H1 (cell line): ENCODE results near the gene ACER1. TPM values are rescaled to one million over a fixed set of nuclear protein-coding genes. Genes with fewer than 3 reads are reported as not detected.

Experiments used
- CTCF ChIA-PET: fragments of 300-600 bp; sonication (Branson Sonifier 250); formaldehyde crosslinking; loops from one replicate; lab custom pipeline; 2021; ENCODE audit not compliant: partially characterized antibody; lab: Charles Lee
- POLR2A ChIA-PET: fragments of 300-600 bp; sonication (Branson Sonifier 250); formaldehyde crosslinking; loops from one replicate; lab custom pipeline; 2021; ENCODE audit warnings: inconsistent platforms; ENCODE audit not compliant: partially characterized antibody; lab: Charles Lee
- DNase-seq, 2 experiments: peaks; one replicate each; pipeline versions ENCODE4 v3.0.0 to v3.0.0-alpha.2; 2010 to 2022; ENCODE audit warnings: low spot score in 2 of 2, low read depth in 1 of 2, mixed read lengths in 1 of 2
- FAIRE-seq: peaks from 2 replicates; lab custom pipeline; 2011; peaks lifted over from hg19 to GRCh38; lab: Jason Lieb, UNC
- H2AFZ ChIP-seq: 2 replicates; pipeline ENCODE4 v1.8.1; 2012; ENCODE audit warnings: low read length, inconsistent platforms
- H2AK5ac ChIP-seq: 2 replicates; pipeline ENCODE4 v1.6.1; 2013; ENCODE audit warnings: low read depth, low read length
- H2BK120ac ChIP-seq: replicated peaks from 2 replicates; pipeline ENCODE3; 2013; ENCODE audit warnings: low read depth, low read length, inconsistent platforms
- H2BK12ac ChIP-seq: 2 replicates; pipeline ENCODE4 v1.6.1; 2013; ENCODE audit warnings: low read depth, low read length
- H2BK15ac ChIP-seq: 2 replicates; pipeline ENCODE4 v1.6.1; 2013; ENCODE audit warnings: low read length
- H2BK20ac ChIP-seq: 2 replicates; pipeline ENCODE4 v1.6.1; 2013; ENCODE audit warnings: low read length
- H2BK5ac ChIP-seq: 2 replicates; pipeline ENCODE4 v1.6.1; 2013; ENCODE audit warnings: low read depth, low read length
- H3K14ac ChIP-seq: 2 replicates; pipeline ENCODE4 v1.6.1; 2013; ENCODE audit warnings: inconsistent platforms; ENCODE audit not compliant: insufficient read length
- H3K18ac ChIP-seq: 2 replicates; pipeline ENCODE4 v1.6.1; 2013; ENCODE audit warnings: low read length; ENCODE audit errors: extremely low read depth
- H3K23ac ChIP-seq: 2 replicates; pipeline ENCODE4 v1.6.1; 2013; ENCODE audit warnings: inconsistent platforms; ENCODE audit not compliant: insufficient read length
- H3K23me2 ChIP-seq: 2 replicates; pipeline ENCODE4 v1.6.1; 2013; ENCODE audit warnings: low read depth, low read length
- H3K27ac ChIP-seq: 2 replicates; pipeline ENCODE4 v1.6.1; 2011; ENCODE audit warnings: low read depth, low read length, inconsistent platforms
- H3K27me3 ChIP-seq, 4 experiments: replicated peaks in 1 of 4; 1 replicate in 1 of 4; 2 replicates in 3 of 4; pipeline versions ENCODE4 v1.6.1 to v1.8.1; 2011 to 2013; ENCODE audit warnings: low read length in 3 of 4, mild to moderate bottlenecking in 3 of 4, inconsistent platforms in 2 of 4, mixed read lengths in 2 of 4, moderate library complexity in 1 of 4; ENCODE audit not compliant: control insufficient read depth in 3 of 4, insufficient read depth in 3 of 4; ENCODE audit errors: extremely low read depth in 1 of 4
- H3K36me3 ChIP-seq, 4 experiments: 2 replicates each; pipeline versions ENCODE4 v1.6.1 to v1.8.1; 2011 to 2013; ENCODE audit warnings: mild to moderate bottlenecking in 4 of 4, low read length in 3 of 4, moderate library complexity in 2 of 4, control low read depth in 1 of 4, inconsistent platforms in 1 of 4; ENCODE audit not compliant: insufficient read depth in 4 of 4, control insufficient read depth in 2 of 4
- H3K4ac ChIP-seq: replicated peaks from 2 replicates; pipeline ENCODE3; 2013; ENCODE audit warnings: low read length, low read depth, mixed read lengths, inconsistent platforms; ENCODE audit not compliant: insufficient read length
- H3K4me1 ChIP-seq, 4 experiments: replicated peaks in 1 of 4; 1 replicate in 1 of 4; 2 replicates in 3 of 4; pipeline versions ENCODE4 v1.6.1 to v1.8.1; 2011 to 2013; ENCODE audit warnings: low read length in 3 of 4, inconsistent platforms in 2 of 4, mixed read lengths in 1 of 4; ENCODE audit not compliant: insufficient read depth in 4 of 4, control insufficient read depth in 3 of 4
- H3K4me2 ChIP-seq, 2 experiments: 2 replicates each; pipeline versions ENCODE4 v1.6.1 to v1.8.1; 2011 to 2013; ENCODE audit warnings: low read depth in 2 of 2, low read length in 2 of 2, control low read depth in 1 of 2, inconsistent platforms in 1 of 2, mild to moderate bottlenecking in 1 of 2; ENCODE audit not compliant: insufficient read depth in 1 of 2
- H3K4me3 ChIP-seq, 4 experiments: fragments of 200-600, 300-600 bp in 1 of 4; sonication (generic), shearing (Covaris generic), sonication (Bioruptor Twin) in 1 of 4; 2 replicates each; pipeline versions ENCODE4 v1.5.1 to v1.8.1; 2011 to 2016; ENCODE audit warnings: low read length in 4 of 4, low read depth in 3 of 4, control low read depth in 2 of 4, inconsistent platforms in 2 of 4, mild to moderate bottlenecking in 2 of 4, mixed read lengths in 1 of 4, moderate library complexity in 1 of 4; ENCODE audit not compliant: insufficient read depth in 2 of 4; ENCODE audit errors: extremely low read depth in 1 of 4
- H3K56ac ChIP-seq: replicated peaks from 2 replicates; pipeline ENCODE3; 2013; ENCODE audit warnings: low read depth, mild to moderate bottlenecking, mixed read lengths, low read length, inconsistent platforms; ENCODE audit not compliant: insufficient read length
- H3K79me1 ChIP-seq: 2 replicates; pipeline ENCODE4 v1.6.1; 2013; ENCODE audit warnings: low read depth, low read length, control low read depth
- H3K79me2 ChIP-seq, 2 experiments: 2 replicates each; pipeline versions ENCODE4 v1.6.1 to v1.8.1; 2012 to 2013; ENCODE audit warnings: low read length in 2 of 2, mild to moderate bottlenecking in 2 of 2, inconsistent platforms in 1 of 2; ENCODE audit not compliant: insufficient read depth in 2 of 2, control insufficient read depth in 1 of 2
- H3K9ac ChIP-seq, 4 experiments: replicated peaks in 1 of 4; 1 replicate in 1 of 4; 2 replicates in 3 of 4; pipeline versions ENCODE4 v1.6.1 to v1.8.1; 2011 to 2013; ENCODE audit warnings: low read depth in 3 of 4, low read length in 3 of 4, control low read depth in 2 of 4, mild to moderate bottlenecking in 2 of 4, moderate library complexity in 2 of 4, inconsistent platforms in 1 of 4; ENCODE audit errors: extremely low read depth in 1 of 4
- H3K9me3 ChIP-seq, 2 experiments: 2 replicates each; pipeline versions ENCODE4 v1.6.1 to v1.8.1; 2012 to 2013; ENCODE audit warnings: mild to moderate bottlenecking in 2 of 2, moderate library complexity in 2 of 2, control low read depth in 1 of 2, inconsistent platforms in 1 of 2, low read depth in 1 of 2, low read length in 1 of 2, mixed read lengths in 1 of 2; ENCODE audit not compliant: insufficient read depth in 2 of 2
- H4K20me1 ChIP-seq, 2 experiments: replicated peaks in 1 of 2; 2 replicates each; pipeline versions ENCODE3 to v1.8.1; 2011 to 2013; ENCODE audit warnings: inconsistent platforms in 2 of 2, low read length in 2 of 2, mild to moderate bottlenecking in 1 of 2; ENCODE audit not compliant: insufficient read depth in 2 of 2, control insufficient read depth in 1 of 2
- H4K5ac ChIP-seq: 2 replicates; pipeline ENCODE4 v1.6.1; 2013; ENCODE audit warnings: low read length, low read depth, mixed read lengths, inconsistent platforms; ENCODE audit not compliant: insufficient read length
- H4K8ac ChIP-seq: 2 replicates; pipeline ENCODE4 v1.8.0; 2013; ENCODE audit warnings: mild to moderate bottlenecking, moderate library complexity, low read length, inconsistent platforms; ENCODE audit not compliant: insufficient read depth; ENCODE audit errors: extremely low read depth
- H4K91ac ChIP-seq: replicated peaks from 2 replicates; pipeline ENCODE3; 2013; ENCODE audit warnings: low read length, mixed read lengths, inconsistent platforms; ENCODE audit not compliant: insufficient read length
- CBX5 ChIP-seq: fragments of 300-800, 300-1000 bp; sonication (generic); IDR thresholded peaks from 2 replicates; pipeline ENCODE4 v1.7.1; 2016; ENCODE audit warnings: antibody characterized with exemption, low read length, low read depth
- CHD2 ChIP-seq: IDR thresholded peaks from 2 replicates; pipeline ENCODE4 v1.6.1; 2012; ENCODE audit warnings: low read length, improper control_type of control experiment
- POLR2A ChIP-seq, 2 experiments: IDR thresholded peaks; 1 replicate in 1 of 2; 2 replicates in 1 of 2; pipeline ENCODE4 v1.6.1; 2011; ENCODE audit warnings: low read depth in 2 of 2, low read length in 2 of 2, mild to moderate bottlenecking in 2 of 2; ENCODE audit errors: control extremely low read depth in 1 of 2
- TAF1 ChIP-seq: IDR thresholded peaks from 2 replicates; pipeline ENCODE4 v1.6.1; 2011; ENCODE audit warnings: mild to moderate bottlenecking, low read depth, low read length
- WGBS, 2 experiments: shearing (Covaris generic) in 1 of 2; methylation state at CpG; one replicate each; pipeline versions ENCODE4 v1.1.6 to v1.1.7; 2013 to 2015; ENCODE audit warnings: low lambda C conversion rate in 2 of 2, mixed read lengths in 2 of 2, inconsistent platforms in 1 of 2, low coverage in 1 of 2, missing lambda C conversion rate in 1 of 2; ENCODE audit not compliant: insufficient replicate concordance in 2 of 2, insufficient coverage in 1 of 2, insufficient read length in 1 of 2; ENCODE audit errors: extremely low coverage in 1 of 2, missing lambda C conversion rate in 1 of 2; 5-methylcytosine and 5-hydroxymethylcytosine counted together
- polyA plus RNA-seq, 7 experiments: library from polyadenylated mRNA; depleted of rRNA in 3 of 7; stranded (reverse) in 5 of 7; unstranded in 2 of 7; fragments of >200 nt in 5 of 7; fragments of 200-250 nt in 2 of 7; gene quantifications; 1 replicate in 5 of 7; 2 replicates in 1 of 7; 4 replicates in 1 of 7; pipeline versions ENCODE4 v1.2.1 to v1.2.3, GENCODE V29; 2011 to 2013; ENCODE audit warnings: missing spikeins in 2 of 7, mixed read lengths in 2 of 7
- total RNA-seq: library from RNA; stranded (reverse); fragmentation: NEBNext Ultra II Directional; extraction: Animal tissue kit (Norgen Biotek cat#: 25700); gene quantifications from 2 replicates; pipeline ENCODE4 v1.2.1, GENCODE V29; 2021
- TF ChIP-seq, protein P1 (sequence below): IDR thresholded peaks from 2 replicates; pipeline ENCODE4 v1.6.1; 2012; ENCODE audit warnings: low read length, inconsistent platforms
- TF ChIP-seq, protein P2 (sequence below): IDR thresholded peaks from 2 replicates; pipeline ENCODE4 v1.6.1; 2012; ENCODE audit warnings: inconsistent platforms
- TF ChIP-seq, protein P3 (sequence below): IDR thresholded peaks from 2 replicates; pipeline ENCODE4 v1.6.1; 2012; ENCODE audit warnings: inconsistent platforms

Gene ACER1
- total and polyA plus RNA-seq, 2 of the 8 experiments (the other 6 are each of a cell fraction or from before 2014, with no cell fraction given) = 0.05 TPM; not detected in 1

DNA sequence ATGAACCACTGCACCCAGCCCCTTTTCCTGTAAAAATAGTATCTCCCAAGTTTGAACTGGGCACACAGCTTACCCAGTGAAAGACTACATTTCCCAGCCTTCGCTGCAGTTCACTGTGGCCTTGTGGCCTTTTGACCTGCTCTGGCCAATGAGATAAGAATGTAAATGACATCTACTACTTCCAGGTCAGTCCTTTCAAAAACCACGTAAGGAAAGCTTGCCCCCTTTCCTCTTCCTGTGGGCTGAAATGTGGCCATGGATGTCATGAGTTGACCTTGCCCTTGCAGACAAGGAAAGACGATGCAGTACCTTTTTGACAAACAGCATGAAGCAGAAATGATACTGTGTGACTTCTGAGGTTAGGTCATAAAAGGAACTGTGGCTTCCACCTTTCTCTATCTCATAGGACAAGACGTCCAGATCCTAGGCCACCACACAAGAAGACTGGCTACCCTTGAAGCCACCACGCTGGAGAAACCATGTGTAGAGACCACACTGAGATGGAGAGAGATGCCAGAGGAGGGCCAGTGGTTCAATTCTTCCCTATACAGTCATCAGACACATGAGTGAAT, 19.9 kb downstream of the ACER1 start:
- POLR2A ChIA-PET = interaction anchor here (0.6 kb wide), 1 partner anchor 10 kb away, joined by 3 read pairs; no protein-coding TSS in a partner anchor
- FAIRE-seq = no peak
- no peak for TF ChIP-seq POLR2A (IDR thresholded peaks at IDR 0.05; ENCODE audit: control extremely low read depth in 1 of 2, low read depth in 2 of 2, low read length in 2 of 2)
- TF ChIP-seq CBX5 = no peak
- TF ChIP-seq, protein P1, sequence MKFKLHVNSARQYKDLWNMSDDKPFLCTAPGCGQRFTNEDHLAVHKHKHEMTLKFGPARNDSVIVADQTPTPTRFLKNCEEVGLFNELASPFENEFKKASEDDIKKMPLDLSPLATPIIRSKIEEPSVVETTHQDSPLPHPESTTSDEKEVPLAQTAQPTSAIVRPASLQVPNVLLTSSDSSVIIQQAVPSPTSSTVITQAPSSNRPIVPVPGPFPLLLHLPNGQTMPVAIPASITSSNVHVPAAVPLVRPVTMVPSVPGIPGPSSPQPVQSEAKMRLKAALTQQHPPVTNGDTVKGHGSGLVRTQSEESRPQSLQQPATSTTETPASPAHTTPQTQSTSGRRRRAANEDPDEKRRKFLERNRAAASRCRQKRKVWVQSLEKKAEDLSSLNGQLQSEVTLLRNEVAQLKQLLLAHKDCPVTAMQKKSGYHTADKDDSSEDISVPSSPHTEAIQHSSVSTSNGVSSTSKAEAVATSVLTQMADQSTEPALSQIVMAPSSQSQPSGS = no peak
- no peak for TF ChIP-seq TAF1
- TF ChIP-seq, protein P2, sequence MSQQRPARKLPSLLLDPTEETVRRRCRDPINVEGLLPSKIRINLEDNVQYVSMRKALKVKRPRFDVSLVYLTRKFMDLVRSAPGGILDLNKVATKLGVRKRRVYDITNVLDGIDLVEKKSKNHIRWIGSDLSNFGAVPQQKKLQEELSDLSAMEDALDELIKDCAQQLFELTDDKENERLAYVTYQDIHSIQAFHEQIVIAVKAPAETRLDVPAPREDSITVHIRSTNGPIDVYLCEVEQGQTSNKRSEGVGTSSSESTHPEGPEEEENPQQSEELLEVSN = no peak
- TF ChIP-seq CHD2 = no peak
- TF ChIP-seq, protein P3, sequence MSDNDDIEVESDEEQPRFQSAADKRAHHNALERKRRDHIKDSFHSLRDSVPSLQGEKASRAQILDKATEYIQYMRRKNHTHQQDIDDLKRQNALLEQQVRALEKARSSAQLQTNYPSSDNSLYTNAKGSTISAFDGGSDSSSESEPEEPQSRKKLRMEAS = no peak

More for the DNA sequence above, 19.9 kb downstream of the ACER1 start:
- no peak overlapping the region for H3K27ac ChIP-seq
- no peak overlapping the region for H2BK20ac ChIP-seq
- no peaks in the 10 kb centered on the region for H3K79me1 ChIP-seq
- H2BK12ac ChIP-seq = no peak overlapping the region
- H4K20me1 ChIP-seq = no peaks in the 10 kb centered on the region
- no peak overlapping the region for H2AK5ac ChIP-seq
- H3K18ac ChIP-seq = no peak overlapping the region
- H3K23ac ChIP-seq = no peak overlapping the region
- no peaks in the 10 kb centered on the region for H3K27me3 ChIP-seq
- no peak for DNase-seq
- no peak overlapping the region for H3K14ac ChIP-seq
- no peak overlapping the region for H2BK15ac ChIP-seq
- no peak overlapping the region for H3K56ac ChIP-seq
- no peak overlapping the region for H2AFZ ChIP-seq
- H4K91ac ChIP-seq = no peak overlapping the region
- no peak overlapping the region for H2BK120ac ChIP-seq
- H4K8ac ChIP-seq = no peak overlapping the region
- H3K4me3 ChIP-seq = no peak overlapping the region
- no peaks in the 10 kb centered on the region for H3K23me2 ChIP-seq
- CTCF ChIA-PET = interaction anchor here (0.9 to 1.2 kb wide), 2 partner anchors 14 to 94 kb away, joined by 3 read pairs; no protein-coding TSS in a partner anchor
- H3K4me2 ChIP-seq = no peak overlapping the region
- no peak overlapping the region for H3K4ac ChIP-seq
- H4K5ac ChIP-seq = no peak overlapping the region
- 88% methylated on average over 5 of the region's 5 CpGs; no CpG with 5 or more reads in 1 of the 2 experiments for WGBS, 2 experiments
- no peaks in the 10 kb centered on the region for H3K79me2 ChIP-seq
- H3K9ac ChIP-seq = no peak overlapping the region
- no peaks in the 10 kb centered on the region for H3K4me1 ChIP-seq
- peaks cover 32 to 48% of the 10 kb centered on the region in 2 experiments for H3K9me3 ChIP-seq
- no peaks in the 10 kb centered on the region for H3K36me3 ChIP-seq
- no peak overlapping the region for H2BK5ac ChIP-seq
